ENCODE measurements around the gene DYDC1.

DYDC1 gene

DNA sequence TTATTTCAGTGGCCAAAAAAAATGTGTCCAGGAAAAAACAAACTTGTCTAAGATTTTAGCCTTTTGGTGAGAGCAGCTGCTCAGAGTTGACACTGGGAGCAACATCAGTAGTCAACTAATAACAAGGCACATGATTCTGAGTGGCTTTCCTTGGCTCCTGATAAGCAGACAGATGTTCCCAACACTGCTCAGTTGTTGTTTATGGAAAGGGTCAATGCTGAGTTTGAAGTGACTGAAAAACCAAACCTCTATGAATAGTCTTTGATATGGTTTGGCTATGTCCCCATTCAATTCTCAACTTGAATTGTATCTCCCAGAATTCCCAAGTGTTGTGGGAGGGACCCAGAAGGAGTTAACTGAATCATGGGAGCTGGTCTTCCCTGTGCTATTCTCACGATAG lies 12.3 kb downstream of the DYDC1 start:
- Histone ChIP-seq H3K4me3 (ENCODE audit: low read depth in 1 of 2, low read length in 2 of 2) (no peak overlapping the region), H3K36me3 (ENCODE audit: control insufficient read depth in 1 of 2, insufficient read depth in 2 of 2, low read length in 2 of 2) (no peaks in the 10 kb centered on the region), H3K27me3 (ENCODE audit: low read depth, low read length) (no peaks in the 10 kb centered on the region), H3K27ac (ENCODE audit: low read length) (no peak overlapping the region), H3K9me3 (ENCODE audit: control insufficient read depth in 1 of 2, low read length in 2 of 2) (no peaks in the 10 kb centered on the region), H3K4me1 (ENCODE audit: control insufficient read depth in 1 of 2, insufficient read depth in 2 of 2, low read length in 2 of 2) (no peaks in the 10 kb centered on the region)

DNA sequence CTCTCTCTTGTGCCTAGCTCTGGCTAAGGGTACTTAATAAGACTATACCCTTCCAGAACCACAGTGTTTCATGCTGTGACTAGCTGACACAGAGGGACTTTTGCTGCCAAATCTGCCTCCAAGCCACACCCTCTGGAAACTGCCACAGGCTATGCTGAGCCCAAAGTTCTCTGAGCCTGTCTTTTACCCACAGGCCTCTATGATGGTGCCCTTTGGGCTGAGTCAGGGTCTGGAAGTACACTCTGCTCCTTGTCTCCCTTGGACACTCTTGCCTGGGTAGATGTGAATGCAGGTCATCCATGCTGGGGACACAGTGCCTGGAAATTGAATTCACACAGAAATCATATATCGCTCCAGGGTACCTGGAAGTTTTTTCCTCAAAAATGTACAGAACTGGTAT lies 22.6 kb downstream of the DYDC1 start:
- Histone ChIP-seq H3K27me3 (ENCODE audit: low read depth, low read length) (no peaks in the 10 kb centered on the region), H3K4me3 (ENCODE audit: low read depth in 1 of 2, low read length in 2 of 2) (no peak overlapping the region), H3K36me3 (ENCODE audit: control insufficient read depth in 1 of 2, insufficient read depth in 2 of 2, low read length in 2 of 2) (no peaks in the 10 kb centered on the region), H3K9me3 (ENCODE audit: control insufficient read depth in 1 of 2, low read length in 2 of 2) (no peaks in the 10 kb centered on the region), H3K27ac (ENCODE audit: low read length) (no peak overlapping the region), H3K4me1 (ENCODE audit: control insufficient read depth in 1 of 2, insufficient read depth in 2 of 2, low read length in 2 of 2) (no peaks in the 10 kb centered on the region)

DNA sequence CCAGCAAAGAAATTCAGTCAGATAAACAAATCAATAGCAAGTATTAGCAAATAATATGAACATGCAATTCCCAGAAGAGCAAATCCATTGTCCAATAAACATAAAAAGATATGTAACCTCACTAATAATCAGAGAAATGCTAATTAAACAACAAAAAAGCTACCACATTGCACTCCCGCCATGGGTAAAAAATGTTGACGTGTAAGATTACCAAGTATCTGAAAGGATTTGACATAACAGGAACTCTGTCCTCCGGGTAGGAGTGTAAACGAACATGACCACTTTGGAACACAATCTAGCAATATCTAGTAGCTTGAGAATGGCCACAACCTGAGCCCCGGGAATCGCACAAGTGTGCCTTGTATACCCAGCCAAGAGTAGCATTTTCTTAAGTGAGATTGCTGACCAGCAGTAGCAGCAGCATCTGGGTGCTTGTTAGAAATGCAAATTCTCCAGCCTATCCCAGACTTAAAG lies 31.6 kb downstream of the DYDC1 start:
- no peaks in the 10 kb centered on the region for H3K36me3 ChIP-seq (ENCODE audit: control insufficient read depth in 1 of 2, insufficient read depth in 2 of 2, low read length in 2 of 2)
- H3K9me3 ChIP-seq (ENCODE audit: control insufficient read depth in 1 of 2, low read length in 2 of 2): no peaks in the 10 kb centered on the region
- no peak overlapping the region for H3K4me3 ChIP-seq (ENCODE audit: low read depth in 1 of 2, low read length in 2 of 2)
- H3K4me1 ChIP-seq (ENCODE audit: control insufficient read depth in 1 of 2, insufficient read depth in 2 of 2, low read length in 2 of 2): no peaks in the 10 kb centered on the region
- no peaks in the 10 kb centered on the region for H3K27me3 ChIP-seq (ENCODE audit: low read depth, low read length)
- no peak overlapping the region for H3K27ac ChIP-seq (ENCODE audit: low read length)

DNA sequence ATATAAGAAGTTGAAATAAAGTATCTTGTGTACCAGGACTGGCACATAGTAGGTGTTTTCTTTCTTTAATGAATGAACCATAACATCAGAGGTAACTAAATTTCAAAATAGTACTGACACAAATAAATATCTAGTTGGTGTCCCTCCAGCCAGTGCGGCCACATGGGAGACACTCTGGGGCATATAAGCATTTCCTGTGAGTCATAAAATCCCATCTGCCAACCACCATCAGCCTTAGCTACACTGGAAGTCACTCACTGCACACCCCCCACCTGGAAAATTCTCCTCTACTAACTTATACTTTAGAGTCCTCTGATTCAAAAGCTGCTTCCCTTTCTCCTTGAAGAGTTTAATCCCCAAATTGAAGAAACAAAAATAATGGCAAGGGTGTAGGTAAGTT lies 32.5 kb downstream of the DYDC1 start:
- Histone ChIP-seq H3K27ac (ENCODE audit: low read length) (no peak overlapping the region), H3K9me3 (ENCODE audit: control insufficient read depth in 1 of 2, low read length in 2 of 2) (no peaks in the 10 kb centered on the region), H3K36me3 (ENCODE audit: control insufficient read depth in 1 of 2, insufficient read depth in 2 of 2, low read length in 2 of 2) (no peaks in the 10 kb centered on the region), H3K4me1 (ENCODE audit: control insufficient read depth in 1 of 2, insufficient read depth in 2 of 2, low read length in 2 of 2) (no peaks in the 10 kb centered on the region), H3K27me3 (ENCODE audit: low read depth, low read length) (no peaks in the 10 kb centered on the region), H3K4me3 (ENCODE audit: low read depth in 1 of 2, low read length in 2 of 2) (no peak overlapping the region)

DNA sequence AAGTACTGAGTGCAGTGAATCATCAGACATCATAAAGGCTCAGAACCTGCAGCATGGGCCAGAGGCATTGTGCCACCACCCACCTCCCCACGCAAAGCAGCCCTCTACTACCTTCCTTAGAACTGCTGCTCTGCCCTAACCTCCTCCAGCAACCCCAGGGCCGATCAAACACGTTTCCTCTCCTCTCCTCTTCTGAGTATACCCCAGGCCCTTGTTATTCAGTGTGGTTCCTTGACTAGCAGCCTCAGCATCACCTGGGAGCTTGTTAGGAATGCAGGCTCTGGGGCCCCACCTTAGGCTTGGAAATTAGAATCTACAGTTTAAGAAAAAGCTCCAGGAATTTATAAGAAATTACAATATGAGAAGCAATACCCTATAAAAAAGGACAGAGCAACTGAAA lies 33.2 kb downstream of the DYDC1 start:
- Histone ChIP-seq H3K4me3 (ENCODE audit: low read depth in 1 of 2, low read length in 2 of 2) (no peak overlapping the region), H3K4me1 (ENCODE audit: control insufficient read depth in 1 of 2, insufficient read depth in 2 of 2, low read length in 2 of 2) (no peaks in the 10 kb centered on the region), H3K27me3 (ENCODE audit: low read depth, low read length) (no peaks in the 10 kb centered on the region), H3K9me3 (ENCODE audit: control insufficient read depth in 1 of 2, low read length in 2 of 2) (no peaks in the 10 kb centered on the region), H3K27ac (ENCODE audit: low read length) (no peak overlapping the region), H3K36me3 (ENCODE audit: control insufficient read depth in 1 of 2, insufficient read depth in 2 of 2, low read length in 2 of 2) (no peaks in the 10 kb centered on the region)

DNA sequence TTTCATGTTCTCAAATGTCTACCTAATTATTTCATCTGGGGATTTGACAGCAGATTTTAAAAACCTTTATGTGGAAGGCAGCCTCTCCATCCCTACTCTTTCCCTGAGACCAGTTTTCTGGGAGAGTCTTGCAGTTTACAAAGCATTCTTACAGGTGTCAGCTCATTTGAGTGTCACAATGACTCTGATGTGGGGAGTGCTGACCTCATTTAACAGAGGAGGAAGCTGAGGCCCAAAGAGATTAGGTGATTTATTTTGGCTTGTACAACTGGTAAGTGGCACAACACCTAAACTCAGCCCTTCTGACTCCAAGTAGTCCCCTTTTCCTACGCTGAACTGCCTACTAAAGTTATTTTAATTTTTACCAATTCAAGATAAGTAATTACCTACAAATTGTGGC lies 33.8 kb downstream of the DYDC1 start:
- Histone ChIP-seq H3K27ac (ENCODE audit: low read length) (no peak overlapping the region), H3K36me3 (ENCODE audit: control insufficient read depth in 1 of 2, insufficient read depth in 2 of 2, low read length in 2 of 2) (no peaks in the 10 kb centered on the region), H3K4me3 (ENCODE audit: low read depth in 1 of 2, low read length in 2 of 2) (no peak overlapping the region), H3K4me1 (ENCODE audit: control insufficient read depth in 1 of 2, insufficient read depth in 2 of 2, low read length in 2 of 2) (no peaks in the 10 kb centered on the region), H3K27me3 (ENCODE audit: low read depth, low read length) (no peaks in the 10 kb centered on the region), H3K9me3 (ENCODE audit: control insufficient read depth in 1 of 2, low read length in 2 of 2) (no peaks in the 10 kb centered on the region)

DNA sequence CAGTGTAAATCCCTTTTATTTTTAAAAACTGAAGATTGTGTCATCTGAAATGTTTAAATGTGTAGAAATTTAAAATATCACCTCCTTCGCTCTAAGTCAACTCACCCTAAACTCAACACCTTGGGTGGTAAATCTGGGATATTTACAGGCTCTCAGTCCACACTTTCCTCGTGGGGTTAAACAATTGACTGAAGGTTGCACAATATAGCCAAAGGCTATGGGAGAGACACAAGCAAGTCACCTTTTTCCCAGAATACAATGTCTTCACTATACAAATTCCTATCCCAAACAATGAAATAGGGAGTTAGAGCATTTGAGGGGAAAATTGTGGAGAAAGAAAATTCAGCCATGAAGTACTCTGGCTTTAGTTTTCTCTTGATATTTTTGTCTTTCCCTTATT lies 34.4 kb downstream of the DYDC1 start:
- Histone ChIP-seq H3K27ac (ENCODE audit: low read length) (no peak overlapping the region), H3K27me3 (ENCODE audit: low read depth, low read length) (no peaks in the 10 kb centered on the region), H3K36me3 (ENCODE audit: control insufficient read depth in 1 of 2, insufficient read depth in 2 of 2, low read length in 2 of 2) (no peaks in the 10 kb centered on the region), H3K4me1 (ENCODE audit: control insufficient read depth in 1 of 2, insufficient read depth in 2 of 2, low read length in 2 of 2) (no peaks in the 10 kb centered on the region), H3K4me3 (ENCODE audit: low read depth in 1 of 2, low read length in 2 of 2) (no peak overlapping the region), H3K9me3 (ENCODE audit: control insufficient read depth in 1 of 2, low read length in 2 of 2) (no peaks in the 10 kb centered on the region)

DNA sequence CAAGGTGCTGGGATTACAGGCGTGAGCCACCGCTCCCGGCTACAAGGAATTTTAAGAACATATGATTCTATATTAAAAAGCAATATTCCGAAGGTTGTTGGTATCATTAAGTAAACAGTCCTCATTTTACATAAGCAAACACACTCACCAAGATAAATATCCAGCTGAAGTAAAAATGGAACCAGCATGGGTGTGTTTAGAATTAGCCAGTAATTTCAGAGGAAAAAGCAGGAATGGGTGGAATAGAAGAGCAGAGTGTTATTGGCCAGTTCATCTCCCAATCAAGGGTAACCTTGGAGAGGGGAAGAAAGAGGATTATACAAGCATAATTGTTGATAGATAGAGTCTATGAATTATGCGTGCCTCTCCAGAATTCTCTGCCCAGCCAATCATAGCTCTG lies 35.4 kb downstream of the DYDC1 start:
- Histone ChIP-seq H3K36me3 (ENCODE audit: control insufficient read depth in 1 of 2, insufficient read depth in 2 of 2, low read length in 2 of 2) (no peaks in the 10 kb centered on the region), H3K4me1 (ENCODE audit: control insufficient read depth in 1 of 2, insufficient read depth in 2 of 2, low read length in 2 of 2) (no peaks in the 10 kb centered on the region), H3K9me3 (ENCODE audit: control insufficient read depth in 1 of 2, low read length in 2 of 2) (no peaks in the 10 kb centered on the region), H3K4me3 (ENCODE audit: low read depth in 1 of 2, low read length in 2 of 2) (no peak overlapping the region), H3K27ac (ENCODE audit: low read length) (no peak overlapping the region), H3K27me3 (ENCODE audit: low read depth, low read length) (no peaks in the 10 kb centered on the region)

DNA sequence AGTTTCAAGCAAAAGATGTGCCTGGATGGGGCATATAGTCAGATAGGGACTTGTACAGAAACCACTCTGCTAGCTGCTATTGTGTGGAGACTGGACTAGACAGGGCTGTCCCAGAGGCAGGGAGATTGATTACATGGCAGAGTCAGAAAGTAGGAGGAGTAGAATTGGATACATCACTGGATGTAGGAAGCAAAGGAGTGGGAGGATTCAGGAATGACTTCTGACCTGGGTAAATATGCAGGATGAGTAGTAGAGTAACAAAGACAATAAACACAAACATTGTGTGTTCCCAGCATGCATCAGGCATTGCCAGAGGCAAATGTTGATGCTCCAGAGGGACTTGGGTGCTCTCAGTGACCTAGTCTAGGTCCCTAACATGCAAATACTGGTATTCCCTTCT lies 36.2 kb downstream of the DYDC1 start:
- Histone ChIP-seq H3K4me3 (ENCODE audit: low read depth in 1 of 2, low read length in 2 of 2) (no peak overlapping the region), H3K36me3 (ENCODE audit: control insufficient read depth in 1 of 2, insufficient read depth in 2 of 2, low read length in 2 of 2) (no peaks in the 10 kb centered on the region), H3K4me1 (ENCODE audit: control insufficient read depth in 1 of 2, insufficient read depth in 2 of 2, low read length in 2 of 2) (no peaks in the 10 kb centered on the region), H3K27me3 (ENCODE audit: low read depth, low read length) (no peaks in the 10 kb centered on the region), H3K27ac (ENCODE audit: low read length) (no peak overlapping the region), H3K9me3 (ENCODE audit: control insufficient read depth in 1 of 2, low read length in 2 of 2) (no peaks in the 10 kb centered on the region)

DNA sequence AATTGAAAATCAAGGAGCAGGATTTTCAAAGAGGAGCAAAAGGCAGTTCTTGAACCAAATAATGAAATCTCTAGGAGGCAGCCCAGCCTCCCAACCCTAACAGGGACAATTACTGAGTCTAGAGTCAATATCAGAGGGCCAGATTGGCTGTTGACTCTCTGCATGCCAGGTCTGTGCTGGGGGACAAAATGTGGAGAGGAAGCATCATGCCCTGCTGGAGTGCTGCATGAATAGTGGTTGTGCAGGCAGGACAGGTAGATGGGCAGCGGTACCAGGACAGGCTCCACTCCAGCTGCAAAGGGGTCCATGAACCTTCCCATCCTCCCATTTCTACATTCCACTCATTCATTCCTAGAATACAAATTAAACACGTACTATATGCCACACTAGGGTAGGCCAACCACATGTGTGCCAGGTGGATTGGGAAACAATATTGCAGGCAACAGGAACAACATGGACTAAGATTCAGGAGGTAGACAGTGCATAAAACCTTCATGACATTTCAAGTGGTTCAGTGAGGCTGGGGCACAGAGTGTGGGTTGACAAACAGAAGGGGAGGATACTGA lies 36.7 kb downstream of the DYDC1 start:
- Histone ChIP-seq H3K9me3 (ENCODE audit: control insufficient read depth in 1 of 2, low read length in 2 of 2) (no peaks in the 10 kb centered on the region), H3K4me3 (ENCODE audit: low read depth in 1 of 2, low read length in 2 of 2) (no peak overlapping the region), H3K4me1 (ENCODE audit: control insufficient read depth in 1 of 2, insufficient read depth in 2 of 2, low read length in 2 of 2) (no peaks in the 10 kb centered on the region), H3K36me3 (ENCODE audit: control insufficient read depth in 1 of 2, insufficient read depth in 2 of 2, low read length in 2 of 2) (no peaks in the 10 kb centered on the region), H3K27me3 (ENCODE audit: low read depth, low read length) (no peaks in the 10 kb centered on the region), H3K27ac (ENCODE audit: low read length) (no peak overlapping the region)

DNA sequence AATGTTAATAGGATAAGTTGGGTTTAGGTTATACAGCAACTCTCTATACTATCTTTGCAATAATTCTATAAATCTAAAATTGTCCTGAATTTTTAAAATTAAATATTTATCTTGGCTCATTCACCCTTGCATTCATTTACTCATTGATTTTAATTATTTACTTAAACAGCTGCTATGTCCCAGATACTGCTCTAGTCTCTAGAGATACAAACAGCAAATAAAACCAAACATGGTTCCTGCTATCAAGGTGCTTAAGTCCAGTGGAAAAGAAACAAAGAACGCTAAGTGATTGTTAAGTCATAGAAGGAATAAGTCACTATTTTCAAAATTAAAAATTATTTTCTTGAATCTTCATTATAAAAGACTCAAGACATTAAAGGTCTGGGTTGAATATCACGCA lies 37.2 kb downstream of the DYDC1 start:
- Histone ChIP-seq H3K4me1 (ENCODE audit: control insufficient read depth in 1 of 2, insufficient read depth in 2 of 2, low read length in 2 of 2) (no peaks in the 10 kb centered on the region), H3K36me3 (ENCODE audit: control insufficient read depth in 1 of 2, insufficient read depth in 2 of 2, low read length in 2 of 2) (no peaks in the 10 kb centered on the region), H3K9me3 (ENCODE audit: control insufficient read depth in 1 of 2, low read length in 2 of 2) (no peaks in the 10 kb centered on the region), H3K4me3 (ENCODE audit: low read depth in 1 of 2, low read length in 2 of 2) (no peak overlapping the region), H3K27me3 (ENCODE audit: low read depth, low read length) (no peaks in the 10 kb centered on the region), H3K27ac (ENCODE audit: low read length) (no peak overlapping the region)

DNA sequence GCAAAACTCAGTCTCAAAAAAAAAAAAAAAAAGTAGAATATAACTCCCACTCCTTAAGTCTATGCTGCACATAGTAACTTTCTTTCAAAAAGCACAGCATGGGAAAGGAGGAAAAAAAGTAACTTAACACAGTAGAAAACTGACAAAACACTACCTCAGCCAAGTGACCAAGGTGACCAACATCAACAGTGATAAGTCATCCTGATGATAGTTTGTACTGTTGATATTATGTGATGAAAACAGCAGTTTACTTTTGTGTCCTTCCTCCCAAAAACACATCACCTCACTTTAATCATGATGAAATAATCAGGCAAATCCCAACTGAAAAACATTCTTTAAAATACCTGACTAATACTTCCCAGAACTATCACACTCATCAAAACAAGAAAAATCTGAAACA lies 37.8 kb downstream of the DYDC1 start:
- Histone ChIP-seq H3K27ac (ENCODE audit: low read length) (no peak overlapping the region), H3K36me3 (ENCODE audit: control insufficient read depth in 1 of 2, insufficient read depth in 2 of 2, low read length in 2 of 2) (no peaks in the 10 kb centered on the region), H3K4me1 (ENCODE audit: control insufficient read depth in 1 of 2, insufficient read depth in 2 of 2, low read length in 2 of 2) (no peaks in the 10 kb centered on the region), H3K4me3 (ENCODE audit: low read depth in 1 of 2, low read length in 2 of 2) (no peak overlapping the region), H3K9me3 (ENCODE audit: control insufficient read depth in 1 of 2, low read length in 2 of 2) (no peaks in the 10 kb centered on the region), H3K27me3 (ENCODE audit: low read depth, low read length) (no peaks in the 10 kb centered on the region)
